SK-N-SH (cell line): ENCODE measurements around the gene PCOLCE2. TPM values are rescaled to one million over a fixed set of nuclear protein-coding genes. Genes with fewer than 3 reads are reported as not detected.

ENCODE experiments used
- CTCF ChIA-PET: fragments of 300-600, 350-600 bp; formaldehyde crosslinking; extraction: SDS; loops from one replicate; lab custom pipeline; 2021; lab: Yijun Ruan, JAX
- POLR2A ChIA-PET: fragments of 350-600 bp; sonication (Branson Sonifier 250); formaldehyde crosslinking; extraction: SDS; loops from one replicate; lab custom pipeline; 2020; ENCODE audit warnings: antibody characterized with exemption, inconsistent platforms; lab: Yijun Ruan, JAX
- DNase-seq: peaks from one replicate; pipeline ENCODE4 v3.0.0; 2012
- H2AFZ ChIP-seq: fragments of 200-600 bp; sonication (generic); 2 replicates; pipeline ENCODE4 v1.8.1; 2016; ENCODE audit warnings: antibody characterized with exemption, mild to moderate bottlenecking, low read depth
- H3F3A ChIP-seq: fragments of 200-600 bp; sonication (generic); replicated peaks from 2 replicates; pipeline ENCODE3; 2016; ENCODE audit warnings: antibody characterized with exemption, mild to moderate bottlenecking; ENCODE audit not compliant: insufficient read depth
- H3K27ac ChIP-seq, 2 experiments: fragments of 200-500 bp in 1 of 2; fragments of 200-600 bp in 1 of 2; sonication (Bioruptor generic) in 1 of 2; sonication (generic), shearing (Covaris generic) in 1 of 2; 2 replicates each; pipeline versions ENCODE4 v1.5.1 to v1.6.1; 2014 to 2016; ENCODE audit warnings: low read depth in 2 of 2, inconsistent platforms in 1 of 2, low read length in 1 of 2, mild to moderate bottlenecking in 1 of 2, mixed read lengths in 1 of 2
- H3K27me3 ChIP-seq: fragments of 200-600 bp; sonication (generic), shearing (Covaris generic); 2 replicates; pipeline ENCODE4 v1.6.1; 2016; ENCODE audit warnings: mixed run types; ENCODE audit not compliant: insufficient read depth
- H3K36me3 ChIP-seq, 2 experiments: fragments of 200-500 bp in 1 of 2; fragments of 200-600 bp in 1 of 2; sonication (Bioruptor generic) in 1 of 2; sonication (generic) in 1 of 2; replicated peaks in 1 of 2; 2 replicates each; pipeline versions ENCODE3 to v1.5.1; 2014 to 2016; ENCODE audit warnings: low read length in 1 of 2, mild to moderate bottlenecking in 1 of 2; ENCODE audit not compliant: insufficient read depth in 2 of 2, control insufficient read depth in 1 of 2
- H3K4me1 ChIP-seq, 2 experiments: fragments of 200-500 bp in 1 of 2; fragments of 200-600 bp in 1 of 2; sonication (Bioruptor generic) in 1 of 2; sonication (generic), shearing (Covaris generic) in 1 of 2; 2 replicates each; pipeline versions ENCODE4 v1.5.1 to v1.6.1; 2014 to 2016; ENCODE audit warnings: low read depth in 1 of 2, low read length in 1 of 2, mixed run types in 1 of 2; ENCODE audit not compliant: insufficient read depth in 2 of 2, control insufficient read depth in 1 of 2
- H3K4me2 ChIP-seq: fragments of 200-600 bp; sonication (generic), shearing (Covaris generic); 2 replicates; pipeline ENCODE4 v1.6.1; 2017; ENCODE audit warnings: mixed run types
- H3K4me3 ChIP-seq, 2 experiments: fragments of 200-500 bp in 1 of 2; fragments of 200-600 bp in 1 of 2; sonication (Bioruptor generic) in 1 of 2; sonication (generic), shearing (Covaris generic) in 1 of 2; 2 replicates each; pipeline versions ENCODE4 v1.5.1 to v1.8.1; 2014 to 2016; ENCODE audit warnings: low read depth in 2 of 2, inconsistent platforms in 1 of 2, low read length in 1 of 2, mild to moderate bottlenecking in 1 of 2, mixed read lengths in 1 of 2, moderate library complexity in 1 of 2
- H3K79me2 ChIP-seq: fragments of 200-600 bp; sonication (generic); 2 replicates; pipeline ENCODE4 v1.8.1; 2017; ENCODE audit warnings: mild to moderate bottlenecking; ENCODE audit not compliant: insufficient read depth
- H3K9ac ChIP-seq: fragments of 200-600 bp; sonication (generic); 2 replicates; pipeline ENCODE4 v1.6.1; 2017; ENCODE audit warnings: mixed run types
- H3K9me2 ChIP-seq: fragments of 200-600 bp; sonication (generic); 2 replicates; pipeline ENCODE4 v1.6.1; 2017; ENCODE audit warnings: mixed run types
- H3K9me3 ChIP-seq: fragments of 200-600 bp; sonication (generic); 2 replicates; pipeline ENCODE4 v1.6.1; 2017; ENCODE audit warnings: mixed run types, mild to moderate bottlenecking, moderate library complexity
- H4K20me1 ChIP-seq: fragments of 200-600 bp; sonication (generic); 2 replicates; pipeline ENCODE4 v1.6.1; 2017; ENCODE audit warnings: mild to moderate bottlenecking, mixed run types; ENCODE audit not compliant: insufficient read depth
- CHD2 ChIP-seq: fragments of 150-350 bp; IDR thresholded peaks from 2 replicates; pipeline ENCODE4 v1.6.1; 2018; ENCODE audit warnings: low read length; ENCODE audit not compliant: partially characterized antibody
- CTCF ChIP-seq: fragments of 200-600 bp; sonication (generic); IDR thresholded peaks from 2 replicates; pipeline ENCODE4 v1.6.1; 2017; ENCODE audit warnings: antibody characterized with exemption, mild to moderate bottlenecking, moderate library complexity
- FOXM1 ChIP-seq: IDR thresholded peaks from 2 replicates; pipeline ENCODE4 v1.4.0; 2012; ENCODE audit warnings: low read depth, mild to moderate bottlenecking
- GABPA ChIP-seq: IDR thresholded peaks from 2 replicates; pipeline ENCODE4 v1.4.0; 2012; ENCODE audit warnings: low read depth, mild to moderate bottlenecking
- JUND ChIP-seq: IDR thresholded peaks from 2 replicates; pipeline ENCODE4 v1.4.0; 2012
- MXI1 ChIP-seq: IDR thresholded peaks from 2 replicates; pipeline ENCODE4 v1.6.1; 2012; ENCODE audit warnings: mild to moderate bottlenecking, low read depth, low read length, improper control_type of control experiment
- REST ChIP-seq: IDR thresholded peaks from 2 replicates; pipeline ENCODE4 v1.6.1; 2012; ENCODE audit warnings: mild to moderate bottlenecking, low read depth, low read length, moderate library complexity
- RFX5 ChIP-seq: IDR thresholded peaks from 2 replicates; pipeline ENCODE4 v1.6.1; 2012; ENCODE audit warnings: mild to moderate bottlenecking, improper control_type of control experiment, low read length
- TAF1 ChIP-seq: IDR thresholded peaks from 2 replicates; pipeline ENCODE4 v1.6.1; 2012; ENCODE audit warnings: low read depth, mild to moderate bottlenecking, low read length, moderate library complexity, borderline replicate concordance
- WGBS: methylation state at CpG from one replicate; pipeline ENCODE4 v1.1.6; 2017; ENCODE audit warnings: low lambda C conversion rate; 5-methylcytosine and 5-hydroxymethylcytosine counted together
- polyA plus RNA-seq, 3 experiments: library from polyadenylated mRNA; depleted of rRNA; stranded (reverse); fragments of >200 nt; gene quantifications; 2 replicates each; pipeline ENCODE4 v1.2.3, GENCODE V29; 2012

PCOLCE2 gene
- polyA plus RNA-seq, 1 of the 3 experiments (the other 2 are of a cell fraction), result 22.2 TPM

GRCh38 chr3:142930463-142930862 lies 41.6 kb upstream of the PCOLCE2 start:
- 42% methylated on average over 3 of the region's 3 CpGs for WGBS
- Histone ChIP-seq H3K4me1 (no peaks in the 10 kb centered on the region), H3K27ac (no peak overlapping the region), H3K36me3 (no peaks in the 10 kb centered on the region), H3K4me2 (no peak overlapping the region), H3F3A (no peaks in the 10 kb centered on the region), H3K9me3 (no peaks in the 10 kb centered on the region), H3K79me2 (no peaks in the 10 kb centered on the region), H3K4me3 (no peak overlapping the region), H3K27me3 (no peaks in the 10 kb centered on the region), H3K9me2 (no peaks in the 10 kb centered on the region), H3K9ac (no peak overlapping the region), H2AFZ (no peak overlapping the region), H4K20me1 (no peaks in the 10 kb centered on the region)
- CTCF ChIA-PET, result interaction anchor here (0.8 to 2.1 kb wide), 6 partner anchors 10 to 805 kb away, joined by 3 to 8 read pairs (median 4); no protein-coding TSS in a partner anchor
- TF ChIP-seq FOXM1 (no peak), CTCF (peak; percentile 33)
- POLR2A ChIA-PET, result no interaction called here
- no peak for DNase-seq

- Histone ChIP-seq H3K9ac (no peak overlapping the region), H3F3A (no peaks in the 10 kb centered on the region), H3K79me2 (no peaks in the 10 kb centered on the region), H3K9me2 (no peaks in the 10 kb centered on the region), H3K4me3 (no peak overlapping the region), H3K4me1 (no peaks in the 10 kb centered on the region), H3K36me3 (no peaks in the 10 kb centered on the region), H3K4me2 (no peak overlapping the region), H3K27ac (no peak overlapping the region), H4K20me1 (no peaks in the 10 kb centered on the region), H2AFZ (no peak overlapping the region), H3K27me3 (no peaks in the 10 kb centered on the region), H3K9me3 (no peaks in the 10 kb centered on the region)
- DNase-seq, result no peak
- ChIA-PET POLR2A (no interaction called here), CTCF (interaction anchor here (1.5 to 2.1 kb wide), 2 partner anchors 11 to 19 kb away, joined by 3 to 8 read pairs; no protein-coding TSS in a partner anchor)
- 74% methylated on average over 3 of the region's 3 CpGs for WGBS
- TF ChIP-seq RFX5 (no peak), JUND (no peak), TAF1 (no peak), GABPA (no peak), REST (no peak), MXI1 (no peak), CHD2 (no peak)
Observed at GRCh38 chr3:142929890-142930289, 41.0 kb upstream of the PCOLCE2 start.
